ENCODE data around the gene OR10A5.

DNA sequence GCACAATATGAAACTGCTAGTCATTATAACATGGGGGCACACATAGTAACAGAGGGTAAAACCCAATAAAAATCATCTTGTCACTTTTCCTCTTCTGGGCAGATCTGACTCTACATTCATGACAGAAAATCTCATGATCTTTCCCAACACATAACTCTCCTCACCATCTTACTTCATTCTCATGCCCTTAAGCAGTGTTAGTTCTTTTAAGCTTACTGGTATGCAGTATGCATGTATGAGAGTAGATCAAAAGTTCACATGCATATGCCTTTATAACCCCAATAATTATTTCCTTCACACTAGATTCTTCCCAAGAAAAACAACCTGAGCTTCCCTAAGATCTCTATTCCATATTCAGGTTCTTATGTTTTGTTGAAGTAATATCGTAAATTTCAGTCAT is 25.8 kb downstream of the OR10A5 start:
- TF ChIP-seq, protein P1, sequence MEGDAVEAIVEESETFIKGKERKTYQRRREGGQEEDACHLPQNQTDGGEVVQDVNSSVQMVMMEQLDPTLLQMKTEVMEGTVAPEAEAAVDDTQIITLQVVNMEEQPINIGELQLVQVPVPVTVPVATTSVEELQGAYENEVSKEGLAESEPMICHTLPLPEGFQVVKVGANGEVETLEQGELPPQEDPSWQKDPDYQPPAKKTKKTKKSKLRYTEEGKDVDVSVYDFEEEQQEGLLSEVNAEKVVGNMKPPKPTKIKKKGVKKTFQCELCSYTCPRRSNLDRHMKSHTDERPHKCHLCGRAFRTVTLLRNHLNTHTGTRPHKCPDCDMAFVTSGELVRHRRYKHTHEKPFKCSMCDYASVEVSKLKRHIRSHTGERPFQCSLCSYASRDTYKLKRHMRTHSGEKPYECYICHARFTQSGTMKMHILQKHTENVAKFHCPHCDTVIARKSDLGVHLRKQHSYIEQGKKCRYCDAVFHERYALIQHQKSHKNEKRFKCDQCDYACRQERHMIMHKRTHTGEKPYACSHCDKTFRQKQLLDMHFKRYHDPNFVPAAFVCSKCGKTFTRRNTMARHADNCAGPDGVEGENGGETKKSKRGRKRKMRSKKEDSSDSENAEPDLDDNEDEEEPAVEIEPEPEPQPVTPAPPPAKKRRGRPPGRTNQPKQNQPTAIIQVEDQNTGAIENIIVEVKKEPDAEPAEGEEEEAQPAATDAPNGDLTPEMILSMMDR (IDR thresholded peaks at IDR 0.05), result no peak
- no peak for TF ChIP-seq POLR2A (IDR thresholded peaks at IDR 0.05)
- TF ChIP-seq POLR2AphosphoS5 (IDR thresholded peaks at IDR 0.05), result no peak
- TF ChIP-seq EP300 (IDR thresholded peaks at IDR 0.05), result no peak

Data from sigmoid colon (tissue), 4 donors.